Thyroid gland (tissue), 4 donors: ENCODE measurements around the gene RASGRP2.

Source experiments
- POLR2A ChIP-seq, 2 donors: fragments of 450-650 bp; IDR thresholded peaks; one replicate each; pipeline ENCODE4 v1.6.1; 2017; ENCODE audit warnings: antibody characterized with exemption in 2 of 2, mild to moderate bottlenecking in 2 of 2, moderate library complexity in 1 of 2
- TF ChIP-seq, protein P1 (sequence below), 6 experiments: fragments of 200-600 bp in 3 of 6; fragments of 450-650 bp in 3 of 6; sonication (generic) in 3 of 6; IDR thresholded peaks; one replicate each; pipeline ENCODE4 v1.5.1; 2016 to 2019; ENCODE audit warnings: antibody characterized with exemption in 6 of 6, mild to moderate bottlenecking in 2 of 6, inconsistent platforms in 1 of 6, moderate library complexity in 1 of 6

DNA sequence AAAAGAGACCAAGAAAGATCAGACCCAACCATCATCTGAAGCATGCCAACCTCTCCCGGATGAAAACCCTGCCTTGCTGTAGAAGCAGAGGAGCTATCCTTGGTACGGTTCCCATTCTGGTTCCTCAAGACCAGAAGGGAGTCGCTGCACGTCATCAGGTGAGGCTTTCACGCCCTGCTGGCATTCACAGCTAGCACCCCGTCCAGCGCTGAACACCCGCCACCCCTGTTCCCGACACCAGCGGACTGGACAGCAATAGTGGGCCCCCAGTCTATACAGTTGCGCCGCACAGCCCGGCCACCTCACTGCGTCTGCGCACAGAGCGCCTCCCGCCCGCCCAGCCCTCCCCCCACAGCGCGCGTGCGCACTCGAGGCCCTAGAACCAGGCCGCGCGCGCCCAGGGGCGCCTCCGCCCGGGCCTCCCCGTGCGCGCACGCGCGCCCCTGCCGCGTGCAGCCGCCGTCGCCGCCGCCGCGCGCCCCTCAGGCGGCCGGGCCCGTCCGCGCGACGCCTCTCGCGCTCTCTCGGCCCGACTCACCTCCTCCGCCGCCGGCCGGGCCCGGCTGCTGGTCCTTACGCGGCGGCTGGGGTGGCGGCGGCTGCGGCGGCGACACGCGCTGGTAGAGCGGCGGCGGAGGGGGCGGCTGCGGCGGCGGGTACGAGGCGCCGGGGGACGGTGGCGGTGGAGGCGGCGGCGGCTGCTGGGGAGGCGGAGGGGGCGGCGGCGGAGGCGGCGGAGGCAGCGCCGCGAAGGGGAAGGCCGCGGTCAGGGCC lies 33.7 kb upstream of the RASGRP2 start:
- TF ChIP-seq, protein P1, sequence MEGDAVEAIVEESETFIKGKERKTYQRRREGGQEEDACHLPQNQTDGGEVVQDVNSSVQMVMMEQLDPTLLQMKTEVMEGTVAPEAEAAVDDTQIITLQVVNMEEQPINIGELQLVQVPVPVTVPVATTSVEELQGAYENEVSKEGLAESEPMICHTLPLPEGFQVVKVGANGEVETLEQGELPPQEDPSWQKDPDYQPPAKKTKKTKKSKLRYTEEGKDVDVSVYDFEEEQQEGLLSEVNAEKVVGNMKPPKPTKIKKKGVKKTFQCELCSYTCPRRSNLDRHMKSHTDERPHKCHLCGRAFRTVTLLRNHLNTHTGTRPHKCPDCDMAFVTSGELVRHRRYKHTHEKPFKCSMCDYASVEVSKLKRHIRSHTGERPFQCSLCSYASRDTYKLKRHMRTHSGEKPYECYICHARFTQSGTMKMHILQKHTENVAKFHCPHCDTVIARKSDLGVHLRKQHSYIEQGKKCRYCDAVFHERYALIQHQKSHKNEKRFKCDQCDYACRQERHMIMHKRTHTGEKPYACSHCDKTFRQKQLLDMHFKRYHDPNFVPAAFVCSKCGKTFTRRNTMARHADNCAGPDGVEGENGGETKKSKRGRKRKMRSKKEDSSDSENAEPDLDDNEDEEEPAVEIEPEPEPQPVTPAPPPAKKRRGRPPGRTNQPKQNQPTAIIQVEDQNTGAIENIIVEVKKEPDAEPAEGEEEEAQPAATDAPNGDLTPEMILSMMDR (IDR thresholded peaks at IDR 0.05) = no peak
- TF ChIP-seq POLR2A (IDR thresholded peaks at IDR 0.05) = peak; percentile 12 to 26
